Frontal cortex (tissue), 4 donors: ENCODE results near the gene ASZ1. TPM values are rescaled to one million over a fixed set of nuclear protein-coding genes. Genes with fewer than 3 reads are reported as not detected.
"Not testable (repeated sequence)": the region's sequence is repeated elsewhere in the genome, so short reads cannot be mapped to it uniquely, and the experiment has no call there.

Experiments
- DNase-seq, 2 donors: peaks; one replicate each; pipeline ENCODE4 v3.0.0; 2012; ENCODE audit warnings: low spot score in 2 of 2
- FAIRE-seq: peaks from 2 replicates; lab custom pipeline; 2012; peaks lifted over from hg19 to GRCh38; lab: Jason Lieb, UNC
- total RNA-seq: library from RNA; depleted of rRNA; stranded (reverse); fragments of >200 nt; gene quantifications from one replicate; pipeline ENCODE4 v1.2.3, GENCODE V29; 2014
- donor health status: control.
- donor health status: control.
- donor health status: control.

Gene ASZ1, protein sequence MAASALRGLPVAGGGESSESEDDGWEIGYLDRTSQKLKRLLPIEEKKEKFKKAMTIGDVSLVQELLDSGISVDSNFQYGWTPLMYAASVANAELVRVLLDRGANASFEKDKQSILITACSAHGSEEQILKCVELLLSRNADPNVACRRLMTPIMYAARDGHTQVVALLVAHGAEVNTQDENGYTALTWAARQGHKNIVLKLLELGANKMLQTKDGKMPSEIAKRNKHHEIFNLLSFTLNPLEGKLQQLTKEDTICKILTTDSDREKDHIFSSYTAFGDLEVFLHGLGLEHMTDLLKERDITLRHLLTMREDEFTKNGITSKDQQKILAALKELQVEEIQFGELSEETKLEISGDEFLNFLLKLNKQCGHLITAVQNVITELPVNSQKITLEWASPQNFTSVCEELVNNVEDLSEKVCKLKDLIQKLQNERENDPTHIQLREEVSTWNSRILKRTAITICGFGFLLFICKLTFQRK
- total RNA-seq, result not detected

DNA sequence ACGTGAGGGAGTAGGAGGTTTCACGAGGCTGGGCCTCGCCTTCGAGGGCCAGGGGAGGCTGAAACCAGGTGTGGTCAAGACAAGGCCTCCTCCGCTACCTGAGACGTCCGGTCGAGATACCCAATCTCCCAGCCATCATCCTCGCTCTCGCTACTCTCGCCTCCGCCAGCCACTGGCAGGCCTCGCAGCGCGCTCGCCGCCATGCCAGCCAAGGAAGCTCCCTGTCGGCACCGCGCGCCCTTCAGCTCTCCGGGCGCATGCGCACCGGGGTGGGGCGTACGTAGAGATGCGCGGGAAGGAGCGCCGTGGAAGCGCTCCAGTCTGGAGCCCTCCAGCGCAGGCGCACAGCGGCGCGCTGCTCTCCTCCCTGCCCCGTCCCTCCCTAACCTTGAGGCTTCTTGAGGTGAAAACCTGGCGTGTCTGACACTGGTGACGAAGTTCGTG, at the start of gene ASZ1:
ASZ1 (minus strand) TSS at position 236 of the 444 bp plus-strand sequence; CDS start at position 203, 33 bp downstream.
- FAIRE-seq (no peak), DNase-seq (no peak)

DNA sequence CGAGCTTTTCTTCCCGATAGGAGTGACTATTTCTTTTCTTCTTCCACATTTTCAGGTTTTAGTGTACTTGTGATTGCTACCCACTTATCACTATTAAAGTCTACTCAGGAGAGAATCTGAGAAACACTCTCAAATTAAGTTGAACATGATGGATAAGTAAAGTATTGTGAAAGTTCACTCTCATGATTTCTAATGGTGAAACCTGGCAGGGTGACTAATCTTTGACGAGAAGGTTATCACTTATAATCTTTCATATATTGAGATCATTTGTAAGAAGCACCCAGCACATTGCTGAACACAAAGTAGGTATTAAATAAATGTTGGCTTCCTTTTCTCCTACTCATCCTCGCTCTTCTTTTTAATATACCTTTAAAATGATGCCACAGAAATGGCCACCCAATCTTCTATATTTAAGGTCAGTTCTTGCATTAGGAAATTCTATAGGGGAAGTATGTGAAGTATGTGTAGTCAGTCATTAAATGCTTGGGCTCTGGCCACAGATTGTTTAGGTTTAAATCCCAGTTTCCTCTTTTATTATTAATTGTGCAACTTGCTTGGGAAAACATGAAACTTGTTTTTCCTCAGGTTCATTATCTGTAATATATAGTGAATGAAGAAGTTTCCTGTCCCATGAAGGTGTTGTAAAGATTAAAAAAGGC, 49.4 kb upstream of the ASZ1 start:
- no peak for DNase-seq
- no peak for FAIRE-seq

DNA sequence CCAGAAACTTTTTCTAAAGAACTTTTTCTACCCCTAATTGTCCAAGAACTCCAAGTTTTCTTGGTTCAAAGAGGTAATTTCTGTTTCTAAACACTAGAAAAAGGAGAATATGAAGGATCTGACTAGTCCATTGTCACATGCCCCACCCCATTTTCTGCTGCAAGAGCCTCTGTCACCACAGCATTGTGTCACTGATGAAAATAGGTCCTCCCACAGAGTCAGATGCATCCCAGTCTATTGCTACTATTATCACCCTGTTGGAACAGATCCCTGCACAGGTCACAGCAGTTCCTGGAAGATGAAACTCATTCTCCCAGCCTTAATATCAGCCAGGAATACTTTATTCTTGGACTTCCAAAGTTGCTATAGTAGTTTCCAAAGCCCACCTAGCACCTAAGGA, 45.0 kb upstream of the ASZ1 start:
- no peak for DNase-seq
- FAIRE-seq, result no peak

DNA sequence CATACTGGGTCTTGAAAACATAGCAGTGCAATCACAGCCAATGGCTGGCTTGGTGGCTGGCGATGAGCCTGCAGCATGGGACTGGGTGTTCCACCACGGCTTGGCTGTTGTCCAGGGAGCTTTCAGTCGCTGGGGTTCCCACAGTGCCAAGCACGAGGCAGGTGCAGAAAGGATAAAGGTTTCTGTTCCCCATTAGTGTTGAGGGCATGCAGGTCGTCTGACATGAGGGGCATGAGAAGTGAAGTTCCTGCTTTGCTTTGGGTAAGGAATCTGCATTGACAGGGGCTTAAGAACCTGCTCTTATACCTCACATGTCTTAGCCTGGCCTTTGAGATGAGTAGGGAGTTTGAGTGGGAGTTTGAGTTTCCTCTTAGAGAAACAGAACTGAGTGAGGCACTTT, 43.5 kb upstream of the ASZ1 start:
- DNase-seq, result no peak

DNA sequence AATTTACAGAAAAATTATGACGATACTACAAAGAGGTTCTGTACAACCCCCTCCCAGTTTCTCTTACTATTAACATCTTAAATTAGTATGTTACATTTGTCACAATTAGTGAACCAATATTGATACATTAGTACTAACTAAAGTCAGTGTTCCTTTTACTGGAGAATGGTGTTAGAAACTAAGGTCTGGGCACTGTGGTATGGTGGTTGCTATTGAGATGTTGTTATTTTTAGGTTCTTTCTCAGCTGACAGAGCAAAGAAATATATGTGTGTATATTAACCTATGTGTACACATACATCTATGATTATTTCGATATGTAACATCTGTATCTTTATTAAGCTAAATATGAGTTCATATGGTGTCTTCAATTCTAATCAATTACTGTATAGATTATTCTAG, 40.9 kb upstream of the ASZ1 start:
- DNase-seq, result no peak
- FAIRE-seq, result no peak

More for the DNA sequence above, 43.5 kb upstream of the ASZ1 start:
- no peak for FAIRE-seq

DNA sequence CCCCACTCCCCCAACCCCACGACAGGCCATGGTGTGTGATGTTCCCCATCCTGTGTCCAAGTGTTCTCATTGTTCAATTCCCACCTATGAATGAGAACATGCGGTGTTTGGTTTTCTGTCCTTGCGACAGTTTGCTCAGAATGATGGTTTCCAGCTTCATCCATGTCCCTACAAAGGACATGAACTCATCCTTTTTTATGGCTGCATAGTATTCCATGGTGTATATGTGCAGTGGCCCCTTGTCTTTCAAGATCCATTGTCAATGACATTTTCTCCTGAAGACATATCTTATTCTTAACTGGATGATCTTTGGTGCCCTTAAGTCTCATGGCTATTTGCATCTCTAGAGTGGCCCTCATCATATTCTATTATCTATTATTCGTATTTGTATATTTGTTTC, 33.5 kb upstream of the ASZ1 start:
- FAIRE-seq, DNase-seq: not testable (repeated sequence)

DNA sequence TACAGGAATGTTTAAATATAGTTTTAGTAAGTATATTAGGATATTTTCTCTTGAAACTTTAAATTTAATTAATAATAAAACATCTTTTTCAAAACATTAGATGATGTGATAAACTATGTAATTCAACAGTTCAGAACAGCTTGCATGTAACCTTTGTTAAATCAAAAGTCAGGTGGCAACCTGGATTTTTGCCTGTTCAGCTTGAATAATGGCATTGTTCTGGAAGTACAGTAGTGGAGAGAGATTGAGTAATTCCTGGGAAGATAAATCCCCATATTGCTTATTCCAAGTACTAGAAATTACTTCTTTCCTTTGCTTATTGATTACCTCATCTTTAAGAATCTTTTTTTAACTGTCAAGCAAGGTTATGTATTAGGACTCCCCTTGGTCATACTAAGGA, 32.4 kb upstream of the ASZ1 start:
- FAIRE-seq, result no peak
- DNase-seq, result no peak

DNA sequence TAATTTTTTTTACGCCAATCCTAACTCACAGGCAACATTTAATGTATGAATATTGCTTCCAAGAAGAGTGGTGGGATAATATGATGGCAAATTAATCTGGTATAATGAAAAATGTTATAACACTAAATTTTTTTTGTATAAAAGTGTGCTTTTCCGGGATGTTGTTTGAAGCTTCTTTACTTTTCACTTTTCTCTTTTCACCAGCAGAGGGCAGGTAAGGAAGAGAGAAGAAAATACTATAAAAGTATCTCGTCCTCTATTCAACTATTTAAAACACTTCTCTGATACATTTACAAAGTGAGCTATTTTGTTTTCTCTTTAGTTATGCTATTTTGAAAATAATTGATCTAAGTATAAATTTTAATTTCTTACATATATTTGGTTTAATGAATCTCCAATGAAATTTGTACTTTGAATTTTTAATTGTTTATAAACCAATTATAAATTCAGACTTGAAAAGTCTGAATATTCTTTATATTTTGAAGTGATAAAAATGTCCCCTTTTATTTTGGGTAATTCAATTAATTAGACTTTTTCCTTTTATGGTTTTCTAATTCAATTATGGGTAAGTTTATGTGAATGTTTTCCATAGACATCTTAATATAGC, 31.8 kb upstream of the ASZ1 start:
- no peak for DNase-seq
- FAIRE-seq, result peak; percentile 97

DNA sequence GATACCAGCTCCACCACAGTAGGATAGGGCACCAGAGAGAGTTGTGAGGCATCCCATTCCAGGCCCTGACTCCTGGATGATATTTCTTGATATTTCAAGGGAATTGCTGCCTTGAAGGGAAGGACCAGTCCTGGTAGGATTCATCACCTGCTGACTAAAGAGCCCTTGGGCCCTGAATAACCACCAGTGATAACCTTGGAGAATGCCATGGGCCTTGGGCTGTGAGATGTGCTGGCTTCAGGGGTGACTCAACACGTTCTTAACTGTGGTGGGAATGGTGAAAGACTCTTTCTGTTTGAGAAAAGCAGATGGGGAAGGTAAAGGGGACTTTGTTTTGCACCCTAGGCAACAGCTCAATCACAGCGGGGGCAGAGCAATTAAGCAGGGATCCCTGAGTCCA, 21.4 kb upstream of the ASZ1 start:
- no peak for FAIRE-seq
- no peak for DNase-seq

DNA sequence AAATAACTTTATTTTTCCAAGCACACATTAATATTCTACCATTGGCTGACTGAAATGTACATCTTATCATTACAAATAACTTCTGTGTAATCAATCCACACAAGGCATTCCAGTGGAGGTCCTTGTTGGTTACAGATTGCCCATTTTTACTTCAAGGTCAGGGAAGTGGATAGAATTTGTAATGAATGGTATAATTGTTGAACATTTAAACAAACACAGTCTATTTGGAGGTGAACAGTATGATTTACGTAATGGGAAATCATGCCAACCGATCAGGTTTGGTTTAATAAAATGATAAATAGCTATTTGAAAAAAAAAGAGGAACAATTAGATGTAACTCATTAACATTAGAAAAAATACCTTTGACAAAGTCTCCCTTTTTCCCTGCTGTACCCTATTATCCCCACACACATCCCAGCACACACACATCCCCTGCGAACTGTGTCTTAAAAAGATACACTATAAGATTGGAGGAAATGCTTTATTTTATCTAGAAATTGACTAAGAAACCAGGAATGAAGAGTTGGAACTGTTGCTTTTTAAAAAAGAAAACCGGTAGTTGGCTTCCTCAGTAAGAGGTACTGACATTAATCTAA, 19.0 kb upstream of the ASZ1 start:
- FAIRE-seq, result no peak
- no peak for DNase-seq

DNA sequence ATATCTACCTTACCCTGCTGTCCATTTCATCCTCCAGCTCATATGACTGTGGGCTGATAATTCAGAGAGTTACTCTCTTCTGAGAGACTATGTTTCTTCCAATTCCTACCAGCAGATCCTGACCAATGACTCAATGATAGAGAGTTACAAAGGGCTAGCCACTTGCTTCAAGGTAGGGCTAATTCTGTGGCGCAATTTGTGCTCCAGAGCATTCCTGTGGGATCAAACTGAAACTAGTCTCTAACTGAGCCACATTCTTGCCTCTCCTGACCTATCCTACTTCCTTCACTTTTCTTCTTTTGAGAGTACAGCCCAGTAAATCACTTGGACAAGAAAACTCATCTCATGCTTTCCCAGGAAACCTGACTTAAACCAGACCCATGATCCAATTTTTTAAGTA, 17.9 kb upstream of the ASZ1 start:
- DNase-seq, result no peak
- no peak for FAIRE-seq

DNA sequence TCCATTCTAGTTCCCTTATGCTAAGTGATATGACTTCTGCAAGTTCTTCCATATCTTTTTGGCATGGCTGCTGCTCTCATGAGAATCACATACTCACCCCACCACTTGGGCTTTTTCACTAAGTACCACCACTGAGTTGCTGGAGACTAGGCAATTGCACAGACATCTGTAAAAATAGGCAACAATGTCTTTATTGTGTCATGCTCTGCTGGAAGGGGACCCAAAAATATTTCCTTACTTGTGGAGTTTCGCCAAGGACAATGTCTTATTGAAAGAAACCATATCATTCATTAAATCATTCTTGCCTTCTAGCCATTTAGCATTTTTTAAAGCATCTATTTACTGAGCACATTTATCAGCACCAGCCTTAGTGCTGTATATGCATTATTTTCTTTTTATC, 17.4 kb upstream of the ASZ1 start:
- DNase-seq (no peak), FAIRE-seq (no peak)

DNA sequence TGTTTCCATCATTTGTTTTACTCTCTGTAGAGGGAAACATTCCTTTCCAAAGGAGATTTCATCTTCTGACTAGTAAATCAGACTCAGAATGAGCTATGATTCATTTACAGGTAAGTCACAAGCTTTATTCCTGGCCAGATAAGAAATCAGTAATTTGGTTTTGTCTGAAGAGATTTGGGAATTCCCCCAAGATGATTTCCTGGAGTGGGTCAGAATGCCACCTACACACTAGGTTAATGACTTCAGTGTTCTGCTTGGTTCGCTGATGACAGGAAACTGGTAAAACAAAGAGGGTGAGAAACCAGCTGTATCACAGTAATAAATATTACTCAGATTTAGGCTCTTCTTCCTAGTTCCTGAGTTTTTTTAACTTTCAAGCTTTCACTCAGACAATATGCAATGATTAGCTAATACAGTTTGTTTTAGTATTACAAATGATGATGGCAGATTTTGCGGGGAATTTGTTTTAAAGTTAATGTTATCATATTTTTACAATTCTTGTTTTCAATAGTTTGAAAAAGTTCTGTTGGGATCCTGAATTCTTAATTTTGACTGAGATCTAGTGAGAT, 8.3 kb upstream of the ASZ1 start:
- no peak for DNase-seq
- no peak for FAIRE-seq

DNA sequence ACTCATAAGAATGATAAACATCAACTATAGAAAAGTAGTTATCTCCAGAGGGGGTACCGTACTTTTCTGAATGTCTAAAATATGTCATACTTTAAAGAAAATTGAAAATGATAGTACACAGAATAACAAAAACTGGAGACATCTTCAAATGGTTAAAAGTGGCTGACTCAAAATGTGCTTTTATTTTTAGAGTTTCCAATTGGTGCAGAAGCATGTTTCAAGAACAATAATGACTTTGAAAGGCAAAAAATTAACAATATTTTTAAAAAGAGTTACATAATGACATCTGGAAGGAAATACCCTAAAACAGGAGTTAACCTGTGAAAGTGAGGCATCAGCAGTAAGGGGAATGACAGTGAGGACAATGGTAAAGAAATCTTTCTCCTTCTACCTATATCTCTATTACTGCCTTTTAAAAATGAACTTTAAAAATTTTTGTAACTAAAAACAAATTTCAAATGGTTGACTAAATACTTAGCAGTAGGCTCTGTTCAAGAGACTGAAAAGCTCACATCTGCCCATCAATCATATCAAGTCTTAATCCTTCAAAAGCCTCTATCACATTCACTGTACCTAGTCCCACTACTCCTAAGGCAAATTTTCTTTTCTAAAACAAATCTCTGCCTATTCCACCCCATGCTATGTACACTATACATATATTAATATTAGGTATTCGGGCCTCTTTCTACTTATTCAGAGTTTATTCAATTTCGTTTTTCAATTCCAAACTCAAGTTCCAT, 3.0 kb downstream of the ASZ1 start:
- DNase-seq (no peak), FAIRE-seq (no peak)

DNA sequence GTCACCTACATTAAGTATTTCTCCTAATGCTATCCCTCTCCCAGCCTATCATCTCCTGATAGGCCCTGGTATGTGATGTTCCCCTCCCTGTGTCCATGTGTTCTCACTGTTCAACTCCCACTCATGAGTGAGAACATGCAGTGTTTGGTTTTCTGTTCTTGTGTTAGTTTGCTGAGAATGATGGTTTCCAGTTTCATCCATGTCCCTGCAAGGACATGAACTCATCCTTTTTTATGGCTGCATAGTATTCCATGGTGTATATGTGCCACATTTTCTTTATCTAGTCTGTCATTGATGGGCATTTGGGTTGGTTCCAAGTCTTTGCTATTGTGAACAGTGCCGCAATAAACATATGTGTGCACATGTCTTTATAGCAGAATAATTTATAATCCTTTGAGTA, 12.7 kb downstream of the ASZ1 start:
- not testable (repeated sequence) for DNase-seq, FAIRE-seq

DNA sequence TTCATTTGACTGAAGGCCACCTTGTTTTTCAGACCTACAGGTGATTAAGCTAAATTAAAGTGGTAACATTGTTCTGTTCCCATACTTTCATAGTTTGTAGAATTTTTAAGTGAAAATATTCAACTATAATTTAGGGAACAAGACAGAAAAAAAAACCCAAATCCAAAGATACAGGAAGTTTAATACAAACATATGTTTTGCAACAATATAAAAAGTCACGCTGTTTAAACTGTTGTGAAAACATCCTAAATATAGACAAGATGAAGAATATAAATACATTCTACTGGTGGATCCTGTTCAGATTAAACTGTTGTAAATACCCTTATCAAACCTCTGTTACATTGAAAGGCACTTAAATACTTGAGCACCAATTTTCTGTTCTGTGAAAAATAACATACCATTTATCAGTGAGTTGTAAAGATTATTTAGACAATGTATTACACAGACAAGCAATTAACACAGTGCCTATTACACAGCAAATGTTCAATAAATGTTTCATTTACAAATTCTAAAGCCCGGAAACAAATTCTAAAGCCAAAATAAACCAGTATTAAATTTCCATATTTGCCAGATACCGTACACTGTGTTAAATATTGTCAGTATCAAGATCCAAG, 14.2 kb downstream of the ASZ1 start:
- DNase-seq (no peak), FAIRE-seq (no peak)

DNA sequence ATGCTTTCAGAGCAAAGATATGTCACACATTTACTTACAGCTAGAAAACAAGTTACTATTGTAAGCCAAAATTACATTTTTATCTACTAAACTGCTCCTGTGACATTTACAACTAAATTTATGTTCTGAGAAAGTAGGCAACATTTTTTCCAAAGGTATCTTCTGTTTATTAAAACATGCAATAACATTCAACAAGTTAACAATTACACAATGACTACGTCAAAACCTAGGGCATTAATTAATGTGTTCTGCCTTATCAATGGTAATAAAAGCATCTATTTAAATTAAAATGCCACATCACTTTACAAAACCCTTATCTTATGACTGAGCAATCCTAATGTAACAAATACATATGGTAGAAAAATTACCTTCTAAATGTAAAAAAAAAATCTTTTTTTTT, 14.9 kb downstream of the ASZ1 start:
- DNase-seq (no peak), FAIRE-seq (no peak)

DNA sequence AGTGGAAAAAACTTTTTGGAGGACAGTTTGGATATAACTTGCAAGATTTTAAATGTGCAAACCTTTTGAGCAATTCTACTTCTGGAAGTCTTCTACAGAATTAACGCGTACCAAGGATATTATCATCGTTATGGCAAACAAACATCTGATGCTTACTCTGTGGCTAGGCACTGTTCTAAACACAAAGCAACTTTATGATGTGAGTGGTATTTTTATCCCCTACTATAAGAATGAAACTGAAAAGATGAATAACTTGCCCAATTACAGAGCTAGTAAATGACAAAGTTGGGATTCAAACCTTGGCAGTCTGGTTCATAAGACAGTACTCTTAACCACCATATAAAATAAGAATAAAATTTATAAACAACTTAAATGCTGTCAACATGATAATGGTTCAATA, 15.8 kb downstream of the ASZ1 start:
- DNase-seq, result no peak
- no peak for FAIRE-seq

DNA sequence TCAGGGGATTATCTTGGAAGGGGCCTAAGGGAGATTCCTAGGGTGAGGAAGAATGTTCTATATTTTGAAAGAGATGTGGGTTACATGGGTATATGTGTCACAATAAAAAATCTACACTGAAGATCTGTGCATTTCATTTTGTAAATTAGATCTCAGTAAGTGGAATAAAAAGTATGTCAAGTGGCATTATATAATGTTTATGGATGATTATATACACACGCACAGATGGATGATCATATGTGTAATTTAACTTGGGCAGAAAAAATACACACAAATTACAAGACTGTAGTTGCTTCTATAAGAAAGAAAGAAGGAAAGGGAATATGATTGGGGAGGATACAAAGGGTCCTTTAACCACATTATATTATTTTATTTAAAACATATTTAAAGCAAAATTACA, 18.5 kb downstream of the ASZ1 start:
- no peak for FAIRE-seq
- DNase-seq, result no peak
